Measurements from ENCODE around the gene KDM3B. TPM values are rescaled to one million over a fixed set of nuclear protein-coding genes. Genes with fewer than 3 reads are reported as not detected.
"Not testable (repeated sequence)": the region's sequence is repeated elsewhere in the genome, so short reads cannot be mapped to it uniquely, and the experiment has no call there.

The KDM3B gene
- total RNA-seq, 2 experiments from 2014 or later: 38.0 to 39.8 TPM

DNA sequence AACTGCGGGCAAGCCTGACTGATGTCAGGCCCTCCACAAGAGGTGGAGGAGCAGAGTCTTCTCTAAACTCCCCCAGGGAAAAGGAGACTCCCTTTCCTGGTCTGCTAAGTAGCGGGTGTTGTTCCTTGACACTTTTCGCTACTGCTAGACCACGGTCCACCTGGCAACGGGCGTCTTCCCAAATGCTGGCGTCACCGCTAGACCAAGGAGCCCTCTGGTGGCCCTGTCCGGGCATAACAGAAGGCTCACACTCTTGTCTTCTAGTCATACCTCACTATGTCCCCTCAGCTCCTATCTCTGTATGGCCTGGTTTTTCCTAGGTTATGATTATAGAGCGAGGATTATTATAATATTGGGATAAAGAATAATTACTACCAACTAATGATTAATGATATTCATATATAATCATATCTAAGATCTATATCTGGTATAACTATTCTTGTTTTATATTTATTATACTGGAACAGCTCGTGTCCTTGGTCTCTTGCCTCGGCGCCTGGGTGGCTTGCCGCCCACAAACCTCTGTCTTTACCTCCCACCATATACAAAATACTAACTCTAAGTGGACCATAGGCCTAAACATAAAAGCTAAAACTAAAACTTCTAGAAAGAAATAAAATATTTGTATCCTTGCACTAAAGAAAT is 58.6 kb downstream of the KDM3B start:
- H3K4me1 Mint-ChIP-seq, H3K27me3 Mint-ChIP-seq, H3K9me3 Mint-ChIP-seq, H3K27ac Mint-ChIP-seq, H3K4me3 Mint-ChIP-seq: not testable (repeated sequence)
- peak; percentile 14 for DNase-seq
- H3K36me3 Mint-ChIP-seq: peaks cover 26% of the 10 kb centered on the region

- DNase-seq: no peak
- H3K36me3 Mint-ChIP-seq: peaks cover 12% of the 10 kb centered on the region
Observed at GRCh38 chr5:138418444-138418843, 66.0 kb downstream of the KDM3B start.

DNA sequence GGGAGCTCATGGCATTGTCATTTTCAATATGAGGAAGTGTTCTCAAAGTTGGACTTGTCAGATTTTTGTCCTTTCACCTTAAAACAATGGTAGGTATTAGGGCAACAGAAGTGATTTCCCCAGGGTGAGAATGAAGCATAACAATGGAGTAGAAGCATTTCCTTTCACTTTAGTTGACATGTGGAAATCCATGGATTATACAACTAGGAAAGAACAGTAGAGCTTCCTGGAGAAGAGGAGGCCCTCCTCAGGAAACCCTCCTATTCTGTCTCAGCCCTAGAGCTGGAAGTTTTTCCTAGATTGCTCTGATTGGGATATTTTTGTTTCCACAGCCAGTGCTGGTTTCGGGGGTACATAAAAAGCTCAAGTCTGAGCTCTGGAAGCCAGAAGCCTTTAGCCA is 72.6 kb downstream of the KDM3B start:
- no peak for DNase-seq
- H3K4me3 Mint-ChIP-seq: no peak overlapping the region
- no peak overlapping the region for H3K27ac Mint-ChIP-seq
- no peaks in the 10 kb centered on the region for H3K4me1 Mint-ChIP-seq
- no peaks in the 10 kb centered on the region for H3K9me3 Mint-ChIP-seq
- H3K36me3 Mint-ChIP-seq: peaks cover 11% of the 10 kb centered on the region
- H3K27me3 Mint-ChIP-seq: no peaks in the 10 kb centered on the region

More at GRCh38 chr5:138418444-138418843, 66.0 kb downstream of the KDM3B start:
- H3K9me3 Mint-ChIP-seq: no peaks in the 10 kb centered on the region
- no peaks in the 10 kb centered on the region for H3K27me3 Mint-ChIP-seq
- H3K27ac Mint-ChIP-seq: no peak overlapping the region
- no peak overlapping the region for H3K4me3 Mint-ChIP-seq
- H3K4me1 Mint-ChIP-seq: no peaks in the 10 kb centered on the region

DNA sequence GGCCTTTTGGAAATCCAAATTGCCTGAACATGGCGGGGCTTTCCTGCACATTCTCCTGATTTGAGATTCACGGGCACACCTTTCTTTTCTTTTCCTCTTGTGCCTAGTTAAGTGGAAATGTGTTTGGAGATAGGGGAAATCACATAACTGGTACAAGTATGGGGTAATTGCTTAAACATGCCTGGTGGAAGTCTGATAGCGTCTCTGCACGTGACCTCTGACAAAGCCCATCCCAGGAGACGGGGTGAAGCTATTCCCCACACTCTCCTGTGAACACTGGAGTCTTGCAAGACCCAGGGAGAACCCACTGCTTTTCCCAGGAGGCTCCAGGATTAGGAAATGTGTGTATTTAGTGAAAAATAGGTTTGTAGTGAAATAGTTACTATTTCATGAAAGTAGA is 83.5 kb downstream of the KDM3B start:
- no peak for DNase-seq
- Mint-ChIP-seq H3K27me3 (no peaks in the 10 kb centered on the region), H3K4me1 (peaks cover 9% of the 10 kb centered on the region), H3K9me3 (no peaks in the 10 kb centered on the region), H3K36me3 (peaks cover 8% of the 10 kb centered on the region), H3K4me3 (no peak overlapping the region), H3K27ac (no peak overlapping the region)

- peaks cover 9% of the 10 kb centered on the region for H3K4me1 Mint-ChIP-seq
- DNase-seq: no peak
- no peak overlapping the region for H3K27ac Mint-ChIP-seq
- H3K27me3 Mint-ChIP-seq: no peaks in the 10 kb centered on the region
- H3K9me3 Mint-ChIP-seq: no peaks in the 10 kb centered on the region
- H3K36me3 Mint-ChIP-seq: peaks cover 8% of the 10 kb centered on the region
- H3K4me3 Mint-ChIP-seq: peak overlapping the region; percentile 76
Observed at GRCh38 chr5:138438003-138438723, 85.7 kb downstream of the KDM3B start.

DNA sequence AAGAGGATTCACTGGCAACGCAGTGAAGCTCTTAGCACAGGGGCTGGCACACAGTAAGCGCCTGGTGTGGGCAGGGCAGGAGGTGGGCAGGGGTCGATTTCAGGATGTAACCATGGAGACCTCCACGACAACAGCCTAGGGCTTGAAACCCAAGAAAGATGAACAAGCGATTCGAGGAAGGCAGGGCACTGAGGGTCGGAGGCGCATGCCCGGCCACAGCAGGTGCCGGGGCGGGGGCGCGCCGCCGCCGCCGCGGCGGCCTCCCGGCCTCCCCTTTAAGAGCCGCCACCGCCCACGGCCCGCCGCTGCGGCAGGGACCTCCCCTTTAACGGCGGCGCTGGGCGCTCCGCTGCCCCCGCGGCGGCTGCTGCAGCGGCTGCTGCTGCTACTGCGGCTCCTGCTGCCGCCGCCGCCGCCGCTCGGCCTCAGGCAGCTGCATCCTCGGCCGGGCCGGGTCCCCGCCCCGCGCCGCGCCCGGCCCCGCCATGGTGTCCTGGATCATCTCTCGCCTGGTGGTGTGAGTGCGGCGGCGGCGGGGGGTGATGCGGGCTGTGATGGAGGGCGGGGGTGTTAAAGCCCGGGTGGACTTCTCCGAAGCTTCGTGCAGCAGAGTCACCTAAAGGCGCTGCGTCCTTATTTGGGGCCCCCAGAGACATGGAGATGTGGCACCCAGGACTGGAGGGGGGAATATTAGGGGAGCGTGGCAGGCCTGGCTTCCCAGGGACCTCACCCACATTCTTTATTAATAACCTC is 86.4 kb downstream of the KDM3B start, which contains the start of gene REEP2:
Gene REEP2 (plus strand): TSS at position 334 of the 753 bp plus-strand sequence. CDS start 152 bp downstream, at position 486.
- peaks cover 9% of the 10 kb centered on the region for H3K4me1 Mint-ChIP-seq
- H3K27ac Mint-ChIP-seq: no peak within 1 kb of the TSS
- H3K9me3 Mint-ChIP-seq: no peaks in the 10 kb centered on the region

GRCh38 chr5:138439477-138440158 is 87.1 kb downstream of the KDM3B start:
- H3K4me1 Mint-ChIP-seq: peaks cover 9% of the 10 kb centered on the region
- DNase-seq: no peak
- H3K4me3 Mint-ChIP-seq: peak overlapping the region; percentile 78
- H3K27ac Mint-ChIP-seq: no peak overlapping the region
- no peaks in the 10 kb centered on the region for H3K27me3 Mint-ChIP-seq
- H3K9me3 Mint-ChIP-seq: no peaks in the 10 kb centered on the region
- H3K36me3 Mint-ChIP-seq: peaks cover 8% of the 10 kb centered on the region

More for the DNA sequence above, 86.4 kb downstream of the KDM3B start, which contains the start of gene REEP2:
- Mint-ChIP-seq H3K4me3 (peak within 1 kb of the TSS; percentile 78), H3K36me3 (peaks cover 8% of the 10 kb centered on the region), H3K27me3 (no peaks in the 10 kb centered on the region)
- DNase-seq: peak; percentile 85

DNA sequence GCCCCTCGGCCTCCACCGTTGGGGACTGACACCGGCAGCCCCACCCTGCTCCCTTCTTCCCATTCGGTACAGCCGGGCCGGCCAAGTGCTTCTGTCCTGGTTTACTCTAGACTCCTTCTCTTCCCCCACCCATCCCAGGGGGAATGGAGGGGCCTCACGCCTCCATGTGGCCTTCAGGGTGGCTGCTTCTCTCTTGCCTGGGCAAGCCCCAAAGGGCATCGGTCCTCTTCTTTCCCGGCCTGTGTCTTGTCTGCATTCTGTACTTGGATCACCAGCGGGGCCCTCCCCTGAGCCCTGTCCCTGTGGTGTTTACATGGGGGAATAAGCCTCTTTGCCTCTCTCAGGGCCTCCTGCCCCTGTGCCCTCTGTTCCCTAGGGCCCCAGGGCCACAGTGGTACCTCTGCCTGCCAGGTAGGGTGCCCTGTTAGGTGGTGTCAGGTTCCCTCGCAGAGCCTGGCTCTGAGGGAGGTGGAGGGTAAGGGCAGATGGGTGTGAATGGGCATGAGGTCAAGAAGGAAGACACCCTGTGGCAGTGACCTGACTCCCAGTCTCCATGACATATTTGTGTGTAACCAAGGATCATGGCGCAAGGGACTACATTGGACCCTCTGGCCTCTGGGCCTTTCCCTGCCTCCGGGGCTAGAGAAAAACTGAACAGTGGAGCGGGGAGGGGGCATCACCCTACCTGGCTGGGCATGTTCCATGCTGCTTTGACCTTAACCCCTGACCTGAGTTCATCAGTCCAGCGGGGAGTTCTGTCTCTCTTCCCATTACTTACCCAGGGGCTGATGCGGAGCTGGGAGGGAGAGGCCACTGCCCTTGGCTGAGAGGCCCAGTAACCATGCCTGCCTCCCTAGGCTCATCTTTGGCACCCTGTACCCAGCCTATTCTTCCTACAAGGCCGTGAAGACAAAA is 87.9 kb downstream of the KDM3B start:
- Mint-ChIP-seq H3K36me3 (peaks cover 6% of the 10 kb centered on the region), H3K4me3 (no peak overlapping the region), H3K27ac (no peak overlapping the region), H3K9me3 (no peaks in the 10 kb centered on the region), H3K27me3 (no peaks in the 10 kb centered on the region), H3K4me1 (peaks cover 9% of the 10 kb centered on the region)
- no peak for DNase-seq

- Mint-ChIP-seq H3K4me1 (peaks cover 9% of the 10 kb centered on the region), H3K4me3 (no peak overlapping the region), H3K27ac (no peak overlapping the region), H3K9me3 (no peaks in the 10 kb centered on the region), H3K27me3 (no peaks in the 10 kb centered on the region), H3K36me3 (peaks cover 3% of the 10 kb centered on the region)
- no peak for DNase-seq
Observed at GRCh38 chr5:138441221-138441620, 88.7 kb downstream of the KDM3B start.

DNA sequence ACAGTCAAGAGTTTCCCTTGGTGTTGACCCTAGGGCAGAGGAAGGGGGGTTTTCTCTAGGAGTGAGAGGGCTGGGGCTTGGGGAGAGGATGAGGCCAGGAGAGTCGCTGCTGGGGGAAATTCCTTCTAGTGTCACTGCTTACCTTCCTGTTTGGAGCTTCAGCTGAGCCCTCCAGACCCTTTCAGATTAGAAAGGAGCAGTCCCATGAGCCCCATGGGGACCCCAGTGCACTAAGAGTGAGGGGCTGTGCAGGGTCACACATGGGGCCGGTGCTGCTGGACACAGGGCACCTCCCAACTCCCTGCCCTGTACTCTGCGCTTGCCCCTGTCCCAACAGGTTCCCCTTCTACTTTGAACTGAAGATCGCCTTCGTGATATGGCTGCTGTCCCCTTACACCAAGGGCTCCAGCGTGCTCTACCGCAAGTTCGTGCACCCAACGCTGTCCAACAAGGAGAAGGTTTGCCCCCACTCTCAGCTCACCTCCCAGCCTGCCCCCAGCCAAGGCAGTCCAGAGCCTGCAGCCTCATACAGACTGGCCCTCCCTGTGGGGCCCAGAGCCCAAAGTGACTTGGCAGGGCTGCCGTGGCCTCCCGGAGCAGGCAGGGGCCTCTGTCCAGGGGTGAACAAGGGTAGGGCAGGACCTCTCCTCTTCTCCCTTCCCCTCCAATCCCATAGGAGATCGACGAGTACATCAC is 91.7 kb downstream of the KDM3B start:
- no peaks in the 10 kb centered on the region for H3K9me3 Mint-ChIP-seq
- peaks cover 6% of the 10 kb centered on the region for H3K4me1 Mint-ChIP-seq
- no peaks in the 10 kb centered on the region for H3K36me3 Mint-ChIP-seq
- H3K4me3 Mint-ChIP-seq: no peak overlapping the region
- no peak overlapping the region for H3K27ac Mint-ChIP-seq
- H3K27me3 Mint-ChIP-seq: no peaks in the 10 kb centered on the region
- DNase-seq: no peak

DNA sequence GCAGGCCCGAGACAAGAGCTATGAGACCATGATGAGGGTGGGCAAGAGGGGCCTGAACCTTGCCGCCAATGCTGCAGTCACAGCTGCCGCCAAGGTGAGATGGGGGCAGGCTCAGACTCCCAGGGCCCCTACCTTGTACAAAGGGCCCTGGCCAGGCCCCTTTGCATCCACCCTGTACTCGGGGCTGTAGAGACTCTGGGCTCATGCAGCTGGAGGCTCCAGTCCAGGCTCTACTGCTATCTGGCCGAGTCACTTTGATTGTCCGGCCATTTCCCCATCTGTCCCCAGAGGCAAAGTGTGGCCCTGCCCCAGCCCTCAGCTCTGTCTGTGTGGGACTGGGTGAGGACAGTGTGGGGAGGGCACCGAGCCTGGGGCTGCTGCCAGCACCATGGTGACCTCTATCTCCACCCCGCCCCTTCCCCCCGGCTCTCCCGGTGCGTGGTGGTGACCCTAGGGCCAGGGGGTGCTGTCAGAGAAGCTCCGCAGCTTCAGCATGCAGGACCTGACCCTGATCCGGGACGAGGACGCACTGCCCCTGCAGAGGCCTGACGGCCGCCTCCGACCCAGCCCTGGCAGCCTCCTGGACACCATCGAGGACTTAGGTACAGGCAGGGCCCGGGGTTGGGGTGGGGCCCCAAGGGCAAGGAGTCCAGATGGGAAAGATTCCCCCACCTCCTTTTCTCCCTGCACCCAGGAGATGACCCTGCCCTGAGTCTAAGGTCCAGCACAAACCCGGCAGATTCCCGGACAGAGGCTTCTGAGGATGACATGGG is 92.5 kb downstream of the KDM3B start:
- no peaks in the 10 kb centered on the region for H3K36me3 Mint-ChIP-seq
- H3K27ac Mint-ChIP-seq: no peak overlapping the region
- H3K4me1 Mint-ChIP-seq: peaks cover 4% of the 10 kb centered on the region
- no peaks in the 10 kb centered on the region for H3K9me3 Mint-ChIP-seq
- H3K27me3 Mint-ChIP-seq: no peaks in the 10 kb centered on the region
- H3K4me3 Mint-ChIP-seq: no peak overlapping the region
- DNase-seq: no peak

DNA sequence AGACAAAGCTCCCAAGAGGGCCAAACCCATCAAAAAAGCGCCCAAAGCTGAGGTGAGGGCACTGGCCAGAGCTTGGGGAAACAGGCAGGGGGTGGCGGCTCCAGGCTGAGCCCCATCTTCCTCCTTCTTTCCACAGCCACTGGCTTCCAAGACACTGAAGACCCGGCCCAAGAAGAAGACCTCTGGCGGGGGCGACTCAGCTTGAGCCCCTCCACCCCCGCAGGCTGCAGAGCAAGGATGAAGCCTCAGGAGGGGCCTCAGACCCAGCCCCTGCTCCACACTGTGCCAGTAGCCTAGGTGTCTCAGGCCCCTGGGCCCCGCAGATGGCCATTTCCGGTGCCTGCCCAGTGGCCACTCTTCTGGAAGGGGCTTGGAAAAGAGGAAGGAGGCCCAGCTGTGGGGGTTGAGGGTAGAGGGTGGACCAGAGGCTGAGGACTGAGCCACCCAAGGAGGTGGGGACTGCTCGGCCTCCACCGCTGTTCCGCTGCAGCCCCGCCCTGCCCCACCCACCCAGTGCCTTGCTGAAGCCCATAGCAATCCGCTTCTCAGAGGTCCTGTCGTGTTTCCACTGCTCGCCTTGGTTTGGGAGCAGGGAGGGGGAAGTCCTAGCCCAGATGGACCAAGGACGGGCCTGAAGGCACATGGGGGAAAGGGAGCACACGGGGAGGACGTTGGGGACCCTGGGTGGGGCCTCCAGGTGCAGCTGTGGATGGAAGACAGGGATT is 93.2 kb downstream of the KDM3B start:
- no peak overlapping the region for H3K4me3 Mint-ChIP-seq
- H3K36me3 Mint-ChIP-seq: no peaks in the 10 kb centered on the region
- peaks cover 5% of the 10 kb centered on the region for H3K4me1 Mint-ChIP-seq
- no peaks in the 10 kb centered on the region for H3K27me3 Mint-ChIP-seq
- DNase-seq: no peak
- no peaks in the 10 kb centered on the region for H3K9me3 Mint-ChIP-seq
- H3K27ac Mint-ChIP-seq: no peak overlapping the region

All from activated naive CD8-positive, alpha-beta T cell treated with anti-CD3 and anti-CD28 coated beads for 36 hours (primary cell).